Ishikawa (cell line): ENCODE data around the gene ACVR1B.
A peak's percentile ranks its signal among the peaks of the same experiment; 100 is the strongest.

ENCODE experiments used
- CEBPB ChIP-seq: IDR thresholded peaks from 2 replicates; pipeline ENCODE4 v1.6.1; 2012
- CREB1 ChIP-seq: IDR thresholded peaks from 2 replicates; pipeline ENCODE4 v1.6.1; 2012; ENCODE audit warnings: low read depth
- MAX ChIP-seq: IDR thresholded peaks from 2 replicates; pipeline ENCODE4 v1.6.1; 2012
- RAD21 ChIP-seq: IDR thresholded peaks from 2 replicates; pipeline ENCODE4 v1.6.1; 2012; ENCODE audit warnings: low read depth
- TAF1 ChIP-seq: IDR thresholded peaks from 2 replicates; pipeline ENCODE4 v1.6.1; 2012; ENCODE audit warnings: low read depth, mild to moderate bottlenecking
- YY1 ChIP-seq: IDR thresholded peaks from 2 replicates; pipeline ENCODE4 v1.6.1; 2012; ENCODE audit warnings: low read depth

- TF ChIP-seq CEBPB (peak; percentile 54), TAF1 (no peak), MAX (no peak), YY1 (no peak), CREB1 (no peak), RAD21 (no peak)
These were observed 25.8 kb downstream of the ACVR1B start for GRCh38 chr12:51977320-51977753.
